ENCODE results near the gene TLR1.

- TF ChIP-seq GATA2 (IDR thresholded peaks at IDR 0.05; ENCODE audit: low read depth, low read length) (no peak), GATA3 (IDR thresholded peaks at IDR 0.05; ENCODE audit: low read depth, low read length) (no peak)
Observed at GRCh38 chr4:38769857-38770256, 34.7 kb downstream of the TLR1 start.

All from SH-SY5Y (cell line).